Activated effector memory CD4-positive, alpha-beta T cell treated with anti-CD3 and anti-CD28 coated beads, Interleukin-2, amount 50 U/mL, for 16 hours (primary cell): ENCODE measurements around the gene VEGFC.

Source experiments
- DNase-seq: peaks from one replicate; pipeline ENCODE4 v3.0.0-alpha.2; 2020

VEGFC gene, protein sequence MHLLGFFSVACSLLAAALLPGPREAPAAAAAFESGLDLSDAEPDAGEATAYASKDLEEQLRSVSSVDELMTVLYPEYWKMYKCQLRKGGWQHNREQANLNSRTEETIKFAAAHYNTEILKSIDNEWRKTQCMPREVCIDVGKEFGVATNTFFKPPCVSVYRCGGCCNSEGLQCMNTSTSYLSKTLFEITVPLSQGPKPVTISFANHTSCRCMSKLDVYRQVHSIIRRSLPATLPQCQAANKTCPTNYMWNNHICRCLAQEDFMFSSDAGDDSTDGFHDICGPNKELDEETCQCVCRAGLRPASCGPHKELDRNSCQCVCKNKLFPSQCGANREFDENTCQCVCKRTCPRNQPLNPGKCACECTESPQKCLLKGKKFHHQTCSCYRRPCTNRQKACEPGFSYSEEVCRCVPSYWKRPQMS

DNA sequence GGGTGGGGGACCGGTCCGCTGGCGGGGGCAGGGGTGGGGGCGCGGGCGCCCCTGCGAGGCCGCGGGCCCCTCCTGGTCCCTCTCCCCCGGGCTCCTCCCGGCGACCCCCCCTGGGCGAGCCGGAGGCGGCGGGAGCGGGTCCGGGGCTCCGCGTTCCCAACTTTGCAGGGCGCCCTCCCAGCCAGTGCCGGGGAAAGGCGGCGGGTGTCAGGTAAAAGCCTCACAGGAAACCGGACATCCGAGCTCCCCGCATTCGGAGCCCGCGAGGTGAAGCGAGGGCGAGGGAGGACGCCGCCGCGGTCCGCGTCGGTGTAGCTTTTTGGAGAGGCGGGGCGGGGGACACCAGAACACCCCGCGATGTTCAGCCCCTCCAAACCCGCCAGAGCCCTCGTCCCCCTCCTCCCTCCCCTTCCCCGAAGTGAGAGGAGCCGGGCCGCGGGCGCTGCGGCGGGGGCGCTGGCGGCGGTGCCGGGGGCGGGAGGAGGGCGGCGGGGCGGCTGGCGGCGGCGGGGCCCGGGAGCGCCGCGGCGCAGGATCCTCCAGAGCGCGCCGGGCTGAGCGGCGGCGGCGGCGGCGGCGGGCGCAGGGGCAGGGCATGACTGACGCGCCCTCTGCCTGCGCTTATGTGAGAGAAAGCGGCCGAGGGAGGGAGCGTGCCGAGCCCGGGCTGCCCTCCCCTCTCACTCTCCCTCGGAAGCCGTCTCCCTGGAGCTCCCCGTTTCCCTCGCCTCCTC is at the start of gene VEGFC:
VEGFC (minus strand) TSS at position 597 of the 734 bp plus-strand sequence. CDS start 611 bp downstream, outside the sequence.
- DNase-seq = no peak

DNA sequence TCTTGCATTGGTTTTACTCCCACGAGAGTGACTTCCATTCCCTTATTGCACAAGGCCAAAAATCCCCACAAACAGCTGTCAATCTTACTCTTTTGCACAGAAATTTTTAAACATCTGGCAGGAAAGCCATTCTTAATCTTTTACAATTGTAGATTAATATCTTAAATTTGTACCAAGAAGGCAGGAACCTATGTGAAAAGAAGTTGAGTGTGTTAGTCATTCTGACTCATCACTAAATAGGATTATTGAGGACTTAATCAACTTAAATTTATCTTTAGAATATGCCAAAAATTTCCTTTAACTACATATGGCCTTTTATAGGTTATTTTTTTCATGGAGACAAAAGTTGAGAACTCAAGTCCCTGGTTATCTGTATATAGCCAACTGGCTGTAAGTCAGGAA is 49.0 kb upstream of the VEGFC start:
- DNase-seq = no peak

DNA sequence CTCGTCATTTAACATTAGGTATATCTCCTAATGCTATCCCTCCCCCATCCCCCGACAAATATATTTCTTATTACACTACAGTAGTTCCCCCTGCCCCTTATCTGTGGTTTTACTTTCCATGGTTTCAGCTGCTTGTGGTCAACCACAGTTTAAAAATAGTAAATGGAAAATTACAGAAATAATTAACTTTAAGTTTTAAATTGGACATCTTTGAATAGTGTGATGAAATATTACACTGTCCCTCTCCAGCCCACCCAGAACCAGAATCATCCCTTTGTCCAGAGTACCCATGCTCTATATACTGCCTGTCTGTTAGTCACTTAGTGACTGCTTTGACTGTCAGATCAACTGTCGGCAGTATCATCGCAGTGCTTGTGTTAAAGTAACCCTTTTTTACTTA is 47.4 kb upstream of the VEGFC start:
- DNase-seq = no peak

DNA sequence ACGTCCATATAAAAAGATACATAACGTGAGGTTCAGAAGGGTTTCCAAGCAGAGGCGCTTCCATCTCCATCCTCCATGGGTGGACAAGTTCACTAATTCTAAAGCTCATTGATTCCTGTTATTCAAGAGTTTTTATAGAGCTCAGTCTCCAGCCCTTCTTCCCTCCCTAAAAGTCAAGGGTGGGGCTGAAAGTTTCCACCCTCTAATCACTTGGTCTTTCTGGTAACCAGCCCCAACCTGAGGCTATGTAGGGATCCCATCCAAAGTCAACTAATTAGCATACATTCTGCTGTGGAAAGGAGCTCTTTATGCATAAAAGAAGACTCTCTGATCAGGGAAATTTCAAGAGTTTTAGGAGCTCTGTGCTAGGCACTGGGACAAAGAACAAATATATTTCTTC is 46.9 kb upstream of the VEGFC start:
- no peak for DNase-seq

DNA sequence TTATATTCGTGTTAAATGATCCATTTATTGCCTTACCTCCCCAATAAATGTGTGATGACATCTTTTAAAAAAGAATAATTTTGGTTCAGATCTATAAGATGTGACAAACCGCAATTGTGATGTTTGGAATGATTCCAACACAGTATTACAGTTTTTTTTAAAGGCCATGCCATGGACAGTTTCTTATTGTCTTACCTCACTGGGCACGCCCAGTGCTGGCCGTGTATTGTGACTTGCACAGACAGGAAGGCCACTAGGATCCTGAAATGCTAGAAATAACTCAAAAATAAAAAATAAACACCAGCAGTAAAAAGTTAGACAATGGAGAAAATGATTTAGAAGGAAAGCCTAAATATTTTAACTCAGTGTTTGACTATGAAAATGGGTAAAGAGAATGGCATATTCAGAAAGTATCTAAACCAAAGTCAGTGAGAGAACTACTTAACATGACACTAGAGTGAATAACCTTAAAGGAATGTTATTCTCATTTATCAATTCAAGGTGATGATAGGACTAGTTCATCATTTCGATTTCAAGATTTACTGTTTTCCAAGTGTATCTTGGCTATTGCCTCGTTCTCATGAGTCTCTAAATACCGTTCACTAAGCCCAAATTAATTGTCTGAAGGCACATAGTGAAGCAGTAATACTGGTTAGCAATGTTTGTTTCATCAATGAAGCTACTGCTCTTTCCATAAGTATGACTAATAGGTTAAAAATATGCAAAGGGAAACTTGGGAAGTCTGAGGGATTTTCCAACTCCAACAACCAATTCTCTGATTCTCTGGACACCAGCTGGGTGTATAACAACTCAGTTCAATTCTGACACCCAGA is 46.1 kb upstream of the VEGFC start:
- DNase-seq = no peak

DNA sequence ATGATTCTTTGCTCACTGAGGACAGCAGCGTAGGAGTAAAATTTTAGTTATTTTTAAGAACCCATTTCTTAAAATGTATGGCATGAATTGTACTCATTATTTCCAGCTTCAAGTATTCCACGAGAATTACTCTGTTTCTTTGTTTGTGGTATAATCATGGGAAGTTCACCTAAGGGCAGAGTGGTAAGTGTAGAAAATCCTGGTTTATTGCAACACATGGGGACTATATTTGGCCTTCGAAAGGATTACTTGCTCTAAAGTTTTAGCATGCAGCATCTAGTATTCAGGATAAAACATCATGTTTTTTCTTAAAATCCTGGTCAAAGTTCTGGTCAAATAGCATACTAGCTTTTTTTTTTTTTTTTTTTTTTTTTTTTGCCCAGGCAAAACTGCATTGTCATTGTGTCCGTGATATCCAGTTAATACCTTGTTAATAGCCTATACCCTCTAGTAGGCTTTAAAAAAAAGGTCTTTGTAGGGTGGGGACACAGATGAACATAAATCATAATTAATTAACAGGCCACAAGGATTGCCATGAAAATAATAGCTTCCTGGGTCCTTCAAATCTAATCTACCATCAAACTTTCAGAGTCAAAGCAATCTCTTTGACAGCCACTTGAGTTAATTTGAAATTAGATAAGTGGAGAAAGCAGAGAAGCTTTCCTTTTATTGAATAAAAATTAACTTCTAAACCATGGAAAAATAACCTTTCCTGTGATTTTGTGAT is 44.6 kb upstream of the VEGFC start:
- no peak for DNase-seq

DNA sequence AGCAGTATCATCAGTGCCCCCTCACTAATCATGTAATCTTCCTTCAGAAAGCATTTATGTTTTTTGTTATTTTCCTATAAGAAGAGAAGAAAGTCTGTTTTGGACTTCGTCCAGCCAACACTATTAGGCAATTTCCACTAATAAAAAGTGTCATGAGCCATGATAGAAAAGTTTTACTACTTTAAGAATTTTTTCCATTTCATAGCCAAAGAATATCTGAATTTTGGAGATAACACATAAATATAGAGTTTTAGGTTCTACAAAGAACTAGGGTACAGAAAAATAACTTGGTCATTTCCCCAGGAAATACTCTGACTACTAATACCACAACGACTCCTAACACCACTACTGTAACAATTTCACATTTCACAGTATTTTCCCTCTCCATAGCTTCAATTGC is 41.8 kb upstream of the VEGFC start:
- DNase-seq = no peak

DNA sequence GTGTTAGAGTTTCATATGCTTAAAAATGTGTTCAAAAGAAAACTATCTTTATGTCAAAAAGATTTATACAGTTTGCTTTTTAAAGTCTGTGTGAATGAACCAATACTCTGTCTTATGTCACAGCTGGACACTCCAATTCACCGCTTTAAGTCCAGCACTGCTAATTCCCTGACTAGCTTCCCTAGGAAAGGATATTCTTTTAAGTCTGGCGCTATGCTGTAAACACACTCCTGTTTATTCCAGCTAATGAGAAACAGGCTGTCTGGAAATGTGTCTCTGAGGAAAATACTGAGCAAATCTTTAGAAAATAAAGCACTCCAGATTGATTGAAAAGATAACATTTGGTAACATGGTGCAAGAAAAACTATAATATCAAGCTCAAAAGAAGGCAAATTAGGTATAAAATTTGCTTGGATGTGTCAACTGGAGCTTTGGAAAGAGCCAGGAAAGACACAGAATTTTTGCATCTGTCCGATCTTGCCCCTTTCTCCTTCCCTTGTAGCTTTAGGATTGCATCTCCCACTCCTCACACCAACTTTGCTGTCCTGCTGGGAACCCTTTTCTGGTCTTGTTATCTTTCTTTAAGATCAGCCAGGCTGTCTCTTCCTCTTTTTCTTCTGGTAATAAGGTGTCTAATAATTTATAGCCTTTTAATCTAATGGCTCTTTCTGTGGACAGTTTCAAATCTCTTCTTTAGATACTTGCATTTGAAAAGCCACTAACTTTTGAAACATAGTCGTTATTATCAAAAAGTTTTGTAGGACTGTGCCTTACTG is 40.9 kb upstream of the VEGFC start:
- no peak for DNase-seq

DNA sequence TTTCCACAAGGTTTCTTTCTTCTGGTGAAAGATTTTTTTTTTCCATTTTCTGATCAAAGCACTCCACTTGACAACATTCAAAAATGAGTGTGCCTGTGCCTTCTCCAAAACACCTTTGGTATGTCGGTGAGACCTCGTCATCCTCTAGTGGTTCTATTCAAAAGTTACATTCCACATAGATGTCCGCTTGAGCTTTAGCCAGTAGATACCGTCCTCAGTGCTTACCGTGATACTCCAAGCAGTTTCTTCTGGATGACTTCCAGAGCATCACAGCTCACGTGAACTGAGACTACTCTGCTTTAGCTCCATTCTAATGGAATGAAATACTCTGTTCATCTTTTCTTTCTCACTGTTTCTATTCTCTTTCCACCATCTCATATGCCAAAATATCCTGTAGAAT is 38.2 kb upstream of the VEGFC start:
- DNase-seq = no peak

DNA sequence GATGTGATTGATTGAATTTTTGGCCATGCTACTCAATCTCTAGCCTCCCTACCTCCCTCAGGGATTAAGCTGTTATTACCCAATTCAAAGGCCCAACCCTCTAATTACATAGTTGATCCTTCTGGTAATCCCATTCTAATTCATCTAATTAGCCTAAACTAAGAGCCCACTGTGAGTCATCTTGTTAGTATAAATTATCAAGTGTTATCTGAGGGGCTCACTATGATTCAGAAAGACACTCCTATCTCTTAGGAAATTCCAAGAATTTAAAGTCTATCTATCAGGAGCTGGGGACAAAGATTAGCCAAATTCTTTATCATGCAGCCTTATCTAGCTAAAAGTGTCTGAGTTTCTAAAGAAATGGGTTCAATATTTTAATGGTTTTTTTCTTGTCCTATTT is 32.9 kb upstream of the VEGFC start:
- no peak for DNase-seq

DNA sequence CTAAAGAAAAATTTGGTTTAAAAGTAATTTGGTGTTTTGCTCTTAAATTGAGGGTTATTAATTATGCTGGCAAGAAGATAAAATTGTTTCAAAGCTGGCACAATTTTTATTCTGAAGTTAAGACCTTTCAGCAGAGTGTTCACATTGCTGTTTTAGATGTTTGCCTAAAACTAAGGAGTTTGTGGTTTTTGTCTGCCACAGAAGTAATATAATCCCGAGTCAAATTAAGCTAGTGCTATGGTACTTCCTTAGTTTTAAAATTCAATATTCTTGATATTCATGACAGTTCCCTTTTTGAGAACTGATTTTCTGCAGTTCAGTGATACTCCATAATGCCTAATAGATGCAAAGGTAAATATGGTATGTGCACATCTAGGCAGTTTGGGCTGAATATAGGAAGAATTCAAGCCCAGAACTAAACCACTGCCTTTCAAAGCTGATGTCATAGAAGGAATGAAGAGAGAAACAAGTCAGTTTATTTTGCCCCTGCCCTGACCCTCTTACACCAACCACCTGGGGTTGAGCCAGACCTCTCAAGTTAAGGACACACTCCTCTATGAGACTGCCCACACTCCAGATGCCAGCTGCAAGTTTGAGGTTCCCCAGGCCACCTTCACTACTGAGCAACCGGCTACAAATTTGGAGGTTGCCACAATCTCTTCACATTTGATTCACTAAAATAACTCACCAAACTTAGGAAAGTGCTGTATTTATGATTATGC is 32.1 kb upstream of the VEGFC start:
- DNase-seq = no peak

DNA sequence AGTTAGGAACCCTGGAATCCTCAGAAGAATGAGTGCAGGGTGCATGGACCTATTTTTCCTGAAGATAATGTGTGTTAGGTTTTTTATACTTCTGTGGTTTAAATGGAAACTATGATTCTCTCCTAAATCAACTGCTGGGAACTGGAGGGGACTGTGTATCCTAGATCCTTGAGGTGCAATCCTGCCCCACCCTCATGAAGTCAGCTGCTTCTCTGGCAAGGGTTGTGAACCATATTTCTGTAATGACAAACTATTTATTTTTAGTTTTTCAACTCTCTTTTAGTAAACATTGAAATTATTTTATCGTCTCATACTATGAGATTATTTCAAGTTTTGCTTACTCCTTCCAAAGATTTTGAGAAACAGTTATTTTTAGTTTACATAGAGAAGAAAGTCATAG is 25.8 kb upstream of the VEGFC start:
- no peak for DNase-seq

DNA sequence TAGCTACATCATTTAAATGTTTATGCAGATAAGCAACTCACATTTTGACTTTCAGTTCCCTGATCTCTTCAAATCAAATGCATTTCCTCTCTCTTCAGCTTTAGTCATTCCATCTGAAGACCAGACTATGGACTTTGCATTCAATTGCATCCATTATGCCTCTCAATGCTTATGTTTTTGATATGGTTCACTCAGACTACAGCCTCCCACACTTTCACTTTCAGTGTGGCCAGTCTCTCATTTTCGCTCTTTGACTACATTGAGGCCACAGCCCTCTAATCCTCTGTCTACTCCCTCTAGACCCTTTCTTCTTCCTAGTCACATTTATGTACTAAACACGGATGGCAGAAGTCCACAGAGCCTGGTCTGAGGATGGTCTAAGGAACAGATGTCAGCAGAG is 24.5 kb upstream of the VEGFC start:
- no peak for DNase-seq

DNA sequence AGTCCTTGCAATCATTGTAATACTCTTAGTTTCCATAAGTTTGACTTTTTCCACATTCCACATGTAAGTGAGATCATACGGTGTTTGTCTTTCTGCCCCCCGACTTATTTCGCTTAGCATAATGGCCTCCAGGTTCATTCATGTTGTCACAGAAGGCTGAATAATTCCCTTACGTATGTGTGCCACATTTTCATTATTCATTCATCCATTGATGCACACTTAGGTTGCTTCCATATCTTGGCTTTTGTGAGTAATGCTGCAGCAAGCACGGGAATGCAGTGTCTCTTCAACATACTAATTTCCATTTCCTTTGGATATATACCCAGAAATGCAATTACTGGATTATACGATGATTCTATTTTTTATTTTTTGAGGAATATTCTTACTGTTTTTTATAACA is 22.0 kb upstream of the VEGFC start:
- no peak for DNase-seq

DNA sequence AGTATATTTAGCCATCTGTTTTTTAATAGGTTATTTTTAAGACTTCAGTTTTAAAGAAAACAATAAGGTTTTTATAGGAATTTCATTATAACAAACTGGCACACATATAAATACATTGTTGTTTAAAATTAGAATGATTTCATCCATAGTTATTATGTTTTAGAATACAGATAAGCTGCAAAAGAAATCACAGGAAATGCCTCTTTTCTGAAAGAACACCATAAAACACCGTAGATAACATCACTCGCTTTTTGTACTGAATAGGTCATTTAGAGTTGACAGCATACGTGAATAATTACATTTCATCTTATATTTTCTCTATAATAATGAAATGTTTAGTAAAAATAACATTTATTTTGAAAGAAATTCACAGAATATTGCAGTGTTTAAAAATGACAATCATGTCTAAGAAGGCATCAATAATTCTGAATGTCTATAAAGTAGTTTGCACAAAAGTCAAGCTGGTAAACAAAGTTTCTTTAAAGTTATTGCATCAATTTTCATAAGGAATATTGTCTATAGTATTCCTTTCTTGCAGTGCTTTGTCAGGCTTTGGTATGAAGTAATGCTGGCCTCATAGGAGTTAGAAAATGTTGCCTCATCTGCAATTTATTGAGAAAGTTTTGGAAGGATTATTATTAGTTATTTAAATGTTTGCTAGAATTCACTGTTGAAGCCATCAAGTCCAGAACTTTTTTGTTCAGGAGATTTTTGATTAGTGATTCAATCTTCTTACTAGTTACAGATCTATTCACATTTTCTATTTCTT is 17.9 kb upstream of the VEGFC start:
- no peak for DNase-seq

DNA sequence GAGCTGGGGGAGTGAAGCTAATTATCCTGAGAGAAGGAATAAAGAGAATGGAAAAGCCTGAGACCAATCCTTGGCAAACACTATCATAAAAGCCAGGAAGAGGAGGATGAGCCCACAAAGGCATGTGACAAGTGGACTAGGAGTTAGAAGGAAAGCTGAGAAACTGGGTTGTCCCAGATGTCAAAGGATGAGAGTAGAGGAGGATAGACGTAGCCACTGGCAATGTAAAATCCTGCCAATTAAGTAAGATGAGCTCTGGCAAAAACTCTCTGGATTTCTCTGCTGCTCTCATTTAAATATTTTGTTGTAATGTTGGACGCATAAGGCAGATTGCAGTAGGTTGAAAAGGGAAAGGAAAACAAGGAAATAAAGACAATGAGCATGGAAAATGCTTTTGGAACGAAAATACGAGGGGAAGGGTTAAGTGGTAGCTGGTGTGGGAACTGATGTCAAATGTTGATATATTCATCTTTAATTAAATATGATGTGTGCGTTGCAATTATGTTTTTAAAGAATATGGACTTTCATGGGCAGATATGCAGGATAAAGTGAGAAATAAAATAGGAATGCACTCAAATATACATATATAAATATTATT is 14.2 kb upstream of the VEGFC start:
- DNase-seq = no peak

DNA sequence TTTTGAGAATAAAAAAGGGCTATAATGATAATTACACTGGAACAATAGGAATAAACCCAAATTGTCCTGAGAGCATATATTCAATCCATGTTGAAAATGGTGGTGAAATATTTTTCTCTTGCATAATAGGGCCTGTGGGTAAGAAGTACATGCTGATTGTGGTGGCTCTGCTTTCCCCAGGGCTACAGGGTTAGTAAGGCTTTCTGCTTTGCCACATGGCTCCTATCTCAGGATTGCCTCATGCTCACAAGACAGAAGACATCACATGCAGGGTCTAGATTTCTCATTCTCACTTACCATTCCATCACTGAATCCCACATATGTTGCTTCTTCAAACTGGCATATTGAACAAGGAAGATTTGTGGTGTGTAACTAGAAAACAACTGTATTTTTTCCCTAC is 12.4 kb upstream of the VEGFC start:
- DNase-seq = no peak

DNA sequence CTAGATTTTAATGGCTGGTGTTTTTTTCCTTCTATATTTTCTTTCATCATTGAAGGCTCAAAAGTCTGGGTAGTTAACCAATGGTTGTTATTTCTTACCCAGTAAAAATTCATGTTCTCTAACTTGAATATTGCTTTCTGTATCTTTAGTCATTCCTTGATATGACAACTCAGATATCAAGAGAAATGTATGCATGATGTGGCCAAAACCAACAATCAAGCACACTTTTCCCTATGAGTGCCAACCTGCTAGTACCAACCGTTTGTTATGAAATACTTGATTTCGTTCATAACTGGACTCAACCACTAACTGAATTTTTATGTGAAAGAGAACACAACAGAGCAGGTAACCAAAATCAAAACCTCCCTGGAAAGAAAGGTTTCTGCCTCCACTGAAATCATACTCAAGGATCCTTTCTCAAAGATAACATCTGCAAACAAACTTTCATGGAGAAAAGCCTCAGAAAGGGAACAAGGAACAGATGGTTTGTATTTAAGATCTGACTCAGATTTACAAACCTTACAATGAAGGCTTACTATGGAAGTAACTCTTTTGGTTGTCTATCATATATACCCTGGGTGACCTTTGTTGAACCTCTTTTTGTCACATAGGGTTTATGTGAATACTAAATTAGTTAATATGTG is 8.3 kb upstream of the VEGFC start:
- no peak for DNase-seq

DNA sequence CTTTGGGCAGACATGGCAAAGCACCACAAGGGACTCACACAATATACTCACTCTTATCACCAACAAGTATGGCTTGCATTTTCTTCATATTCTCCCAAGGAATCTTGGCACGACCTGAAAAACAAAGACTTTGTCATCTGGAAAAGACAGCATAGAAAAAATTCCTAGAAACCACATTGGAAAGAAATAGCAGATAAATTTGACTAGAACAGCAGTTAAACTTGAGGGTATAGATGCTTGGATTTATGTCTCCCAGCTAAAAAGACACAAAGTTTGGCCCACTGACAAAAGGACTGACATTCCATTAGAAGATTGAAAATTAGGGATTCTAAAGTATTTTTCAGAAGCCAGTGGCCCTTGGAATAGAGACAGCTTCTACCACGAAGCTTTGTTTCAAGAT is 6.9 kb upstream of the VEGFC start:
- DNase-seq = no peak

DNA sequence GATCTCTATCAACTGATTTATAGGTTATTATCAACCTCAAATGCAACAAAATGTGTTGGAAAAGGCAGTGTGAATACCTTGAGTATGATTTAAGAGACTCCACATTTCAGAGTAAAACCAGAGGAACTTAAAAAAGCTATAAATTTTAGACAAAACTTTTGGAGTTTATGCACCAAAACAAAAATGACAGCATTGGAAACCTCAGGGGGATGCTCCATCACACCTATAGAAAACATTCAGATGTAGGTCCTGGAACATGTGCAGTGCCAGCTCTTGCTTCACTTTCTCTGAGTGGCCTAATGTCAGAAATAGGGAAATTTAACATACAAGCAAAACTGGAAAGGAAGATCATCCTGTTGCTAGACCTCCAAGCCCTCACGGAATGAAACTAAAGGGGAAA is 5.8 kb upstream of the VEGFC start:
- DNase-seq = no peak
